WTC11 (cell line): Measurements from ENCODE around the gene MTNR1A. TPM values are rescaled to one million over a fixed set of nuclear protein-coding genes. Genes with fewer than 3 reads are reported as not detected.

Experiments
- ATAC-seq: fragments of 200-7000 bp; cut with Tn5 transposase; 2 replicates; pipeline ENCODE4 v1.10.0; 2021; ENCODE audit warnings: mild to moderate bottlenecking, moderate library complexity
- CTCF ChIA-PET: fragments of 300-600 bp; sonication (Branson Sonifier 250); formaldehyde crosslinking; loops from one replicate; lab custom pipeline; 2021; ENCODE audit warnings: antibody characterized with exemption; lab: Charles Lee
- POLR2A ChIA-PET: fragments of 350-600 bp; sonication (Branson Sonifier 250); formaldehyde crosslinking; loops from one replicate; lab custom pipeline; 2021; ENCODE audit warnings: antibody characterized with exemption; lab: Charles Lee
- DNase-seq: peaks from one replicate; pipeline ENCODE4 v3.0.0; 2021; ENCODE audit warnings: low spot score
- H3K27ac Mint-ChIP-seq: 2 replicates; pipeline ENCODE4 v1.8.0; 2021; ENCODE audit warnings: mixed read lengths
- H3K27me3 Mint-ChIP-seq: 2 replicates; pipeline ENCODE4 v1.8.0; 2021; ENCODE audit warnings: low read depth, mild to moderate bottlenecking, moderate library complexity, mixed read lengths
- H3K36me3 Mint-ChIP-seq: 2 replicates; pipeline ENCODE4 v1.8.0; 2021; ENCODE audit warnings: mixed read lengths
- H3K4me1 Mint-ChIP-seq: 2 replicates; pipeline ENCODE4 v1.8.0; 2022; ENCODE audit warnings: mixed read lengths
- H3K4me3 Mint-ChIP-seq: 2 replicates; pipeline ENCODE4 v1.8.0; 2021; ENCODE audit warnings: mild to moderate bottlenecking, moderate library complexity, mixed read lengths
- H3K9me3 Mint-ChIP-seq: 2 replicates; pipeline ENCODE4 v1.8.0; 2021; ENCODE audit warnings: mixed read lengths
- ELF4 ChIP-seq: sonication (generic); formaldehyde crosslinking; IDR thresholded peaks from 2 replicates; pipeline ENCODE4 v1.8.1; 2022; ENCODE audit warnings: low read depth, mild to moderate bottlenecking, moderate library complexity, missing genetic modification reagents
- ESRRA ChIP-seq: sonication (generic); formaldehyde crosslinking; IDR thresholded peaks from 2 replicates; pipeline ENCODE4 v1.8.1; 2022; ENCODE audit warnings: mild to moderate bottlenecking, missing genetic modification reagents, borderline replicate concordance
- ETV6 ChIP-seq: sonication (generic); formaldehyde crosslinking; IDR thresholded peaks from 2 replicates; pipeline ENCODE4 v1.8.1; 2022; ENCODE audit warnings: mild to moderate bottlenecking, missing genetic modification reagents
- FOXK1 ChIP-seq: sonication (generic); formaldehyde crosslinking; IDR thresholded peaks from 2 replicates; pipeline ENCODE4 v1.8.0; 2022; ENCODE audit warnings: mild to moderate bottlenecking, moderate library complexity, missing genetic modification reagents
- FOXP1 ChIP-seq: sonication (generic); formaldehyde crosslinking; IDR thresholded peaks from 2 replicates; pipeline ENCODE4 v1.8.0; 2022; ENCODE audit warnings: missing genetic modification reagents, mild to moderate bottlenecking, moderate library complexity, borderline replicate concordance
- GABPB1 ChIP-seq: sonication (generic); formaldehyde crosslinking; IDR thresholded peaks from 2 replicates; pipeline ENCODE4 v1.8.1; 2023; ENCODE audit warnings: mild to moderate bottlenecking, missing genetic modification reagents
- GRHL2 ChIP-seq: fragments of 250-450 bp; sonication (Bioruptor Pico); IDR thresholded peaks from 2 replicates; pipeline ENCODE4 v1.8.0; 2022; ENCODE audit warnings: mild to moderate bottlenecking, moderate library complexity; ENCODE audit not compliant: insufficient replicate concordance, severe bottlenecking
- GTF2I ChIP-seq: fragments of 250-450 bp; sonication (Bioruptor Pico); conservative IDR thresholded peaks from 2 replicates; pipeline ENCODE4 v1.4.0; 2021; ENCODE audit warnings: mild to moderate bottlenecking
- JAZF1 ChIP-seq: fragments of 250-450 bp; sonication (Bioruptor Pico); IDR thresholded peaks from 2 replicates; pipeline ENCODE4 v1.9.0; 2021; ENCODE audit warnings: moderate library complexity, mild to moderate bottlenecking, inconsistent platforms
- MXD4 ChIP-seq: fragments of 250-450 bp; sonication (Bioruptor Pico); IDR thresholded peaks from 2 replicates; pipeline ENCODE4 v1.8.0; 2021; ENCODE audit warnings: mild to moderate bottlenecking, moderate library complexity, borderline replicate concordance
- PRRX2 ChIP-seq: fragments of 250-450 bp; sonication (Bioruptor Pico); IDR thresholded peaks from 2 replicates; pipeline ENCODE4 v1.8.0; 2021; ENCODE audit warnings: mild to moderate bottlenecking
- RELA ChIP-seq: sonication (generic); formaldehyde crosslinking; IDR thresholded peaks from 2 replicates; pipeline ENCODE4 v1.8.1; 2022; ENCODE audit warnings: missing genetic modification reagents, mild to moderate bottlenecking, borderline replicate concordance
- SMAD3 ChIP-seq: sonication (generic); formaldehyde crosslinking; IDR thresholded peaks from 2 replicates; pipeline ENCODE4 v1.8.0; 2022; ENCODE audit warnings: missing genetic modification reagents, mild to moderate bottlenecking, borderline replicate concordance
- SP1 ChIP-seq: sonication (generic); formaldehyde crosslinking; conservative IDR thresholded peaks from 2 replicates; pipeline ENCODE4 v1.8.1; 2022; ENCODE audit warnings: missing genetic modification reagents
- TEAD1 ChIP-seq: sonication (generic); formaldehyde crosslinking; IDR thresholded peaks from 2 replicates; pipeline ENCODE4 v1.8.0; 2022; ENCODE audit warnings: mild to moderate bottlenecking, missing genetic modification reagents
- TEAD4 ChIP-seq: sonication (generic); formaldehyde crosslinking; IDR thresholded peaks from 2 replicates; pipeline ENCODE4 v1.8.0; 2022; ENCODE audit warnings: mild to moderate bottlenecking, missing genetic modification reagents
- ZNF121 ChIP-seq: sonication (generic); formaldehyde crosslinking; IDR thresholded peaks from 2 replicates; pipeline ENCODE4 v1.8.0; 2023; ENCODE audit warnings: missing genetic modification reagents
- ZNF138 ChIP-seq: sonication (generic); formaldehyde crosslinking; conservative IDR thresholded peaks from 2 replicates; pipeline ENCODE4 v1.8.1; 2022; ENCODE audit warnings: mild to moderate bottlenecking, moderate library complexity, missing genetic modification reagents
- ZNF263 ChIP-seq: sonication (generic); formaldehyde crosslinking; IDR thresholded peaks from 2 replicates; pipeline ENCODE4 v1.8.1; 2022; ENCODE audit warnings: low read depth, mild to moderate bottlenecking, moderate library complexity, missing genetic modification reagents
- ZNF317 ChIP-seq: sonication (generic); formaldehyde crosslinking; IDR thresholded peaks from 2 replicates; pipeline ENCODE4 v1.8.1; 2023; ENCODE audit warnings: low read depth, mild to moderate bottlenecking, moderate library complexity, missing genetic modification reagents, borderline replicate concordance
- ZNF416 ChIP-seq: fragments of 250-450 bp; sonication (Bioruptor Pico); IDR thresholded peaks from 2 replicates; pipeline ENCODE4 v1.9.0; 2021; ENCODE audit warnings: mild to moderate bottlenecking, inconsistent platforms
- ZNF423 ChIP-seq: fragments of 250-450 bp; sonication (Bioruptor Pico); IDR thresholded peaks from 2 replicates; pipeline ENCODE4 v2.1.2; 2022; ENCODE audit warnings: mild to moderate bottlenecking, moderate library complexity
- total RNA-seq: library from RNA; stranded (reverse); gene quantifications from 3 replicates; pipeline ENCODE4 v1.2.3, GENCODE V29; 2021
- TF ChIP-seq, protein P1 (sequence below): fragments of 250-450 bp; sonication (Bioruptor Pico); IDR thresholded peaks from 2 replicates; pipeline ENCODE4 v1.8.0; 2021; ENCODE audit warnings: mild to moderate bottlenecking
- TF ChIP-seq, protein P2 (sequence below): sonication (generic); formaldehyde crosslinking; IDR thresholded peaks from 2 replicates; pipeline ENCODE4 v1.8.0; 2023; ENCODE audit warnings: missing genetic modification reagents
- TF ChIP-seq, protein P3 (sequence below): sonication (generic); formaldehyde crosslinking; IDR thresholded peaks from 2 replicates; pipeline ENCODE4 v1.8.0; 2023; ENCODE audit warnings: mild to moderate bottlenecking, missing genetic modification reagents
- TF ChIP-seq, protein P4 (sequence below): fragments of 250-450 bp; sonication (Bioruptor Pico); IDR thresholded peaks from 2 replicates; pipeline ENCODE4 v1.9.0; 2021; ENCODE audit warnings: mild to moderate bottlenecking
- TF ChIP-seq, protein P5 (sequence below): sonication (generic); formaldehyde crosslinking; IDR thresholded peaks from 2 replicates; pipeline ENCODE4 v1.8.0; 2022; ENCODE audit warnings: mild to moderate bottlenecking, missing genetic modification reagents
- TF ChIP-seq, protein P6 (sequence below): fragments of 250-450 bp; sonication (Bioruptor Pico); IDR thresholded peaks from 2 replicates; pipeline ENCODE4 v2.1.2; 2022; ENCODE audit warnings: mild to moderate bottlenecking, moderate library complexity

MTNR1A gene
- total RNA-seq, 1 experiment from 2014 or later, result 1.0 TPM

DNA sequence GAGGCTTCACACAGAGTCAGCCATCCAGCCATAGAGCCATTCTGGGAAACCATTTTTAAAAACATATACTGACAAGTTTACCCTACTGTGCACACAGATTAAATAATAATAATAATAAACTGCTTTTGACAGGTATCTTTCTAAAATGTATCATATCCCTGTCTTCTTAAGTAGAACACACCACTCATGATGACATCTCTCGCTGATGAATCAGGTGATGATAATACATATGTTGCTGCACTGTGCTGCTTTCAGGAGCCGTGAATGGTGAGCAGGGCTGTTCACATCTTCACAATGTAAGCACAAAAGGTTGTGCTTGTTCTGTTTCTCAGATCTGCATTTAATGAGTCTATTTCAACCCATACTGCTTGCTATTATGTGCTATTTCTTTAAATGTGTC is 3.5 kb downstream of the MTNR1A start:
- H3K4me1 Mint-ChIP-seq, result peaks cover 11% of the 10 kb centered on the region
- CTCF ChIA-PET, result no interaction called here
- no peak for ATAC-seq
- TF ChIP-seq FOXK1 (CRISPR knock-in tag) (no peak), FOXP1 (no peak), PRRX2 (no peak), ELF4 (no peak), GRHL2 (CRISPR knock-in tag) (no peak), SMAD3 (CRISPR knock-in tag) (no peak), SP1 (CRISPR knock-in tag) (no peak)
- TF ChIP-seq, protein P1, sequence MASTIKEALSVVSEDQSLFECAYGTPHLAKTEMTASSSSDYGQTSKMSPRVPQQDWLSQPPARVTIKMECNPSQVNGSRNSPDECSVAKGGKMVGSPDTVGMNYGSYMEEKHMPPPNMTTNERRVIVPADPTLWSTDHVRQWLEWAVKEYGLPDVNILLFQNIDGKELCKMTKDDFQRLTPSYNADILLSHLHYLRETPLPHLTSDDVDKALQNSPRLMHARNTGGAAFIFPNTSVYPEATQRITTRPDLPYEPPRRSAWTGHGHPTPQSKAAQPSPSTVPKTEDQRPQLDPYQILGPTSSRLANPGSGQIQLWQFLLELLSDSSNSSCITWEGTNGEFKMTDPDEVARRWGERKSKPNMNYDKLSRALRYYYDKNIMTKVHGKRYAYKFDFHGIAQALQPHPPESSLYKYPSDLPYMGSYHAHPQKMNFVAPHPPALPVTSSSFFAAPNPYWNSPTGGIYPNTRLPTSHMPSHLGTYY (CRISPR knock-in tag), result no peak
- TF ChIP-seq, all 79 proteins: peak for 0
- Mint-ChIP-seq H3K36me3 (no peaks in the 10 kb centered on the region), H3K4me3 (no peak overlapping the region), H3K9me3 (peaks cover 5% of the 10 kb centered on the region), H3K27me3 (peaks cover 15% of the 10 kb centered on the region), H3K27ac (no peak overlapping the region)
- POLR2A ChIA-PET, result no interaction called here
- no peak for DNase-seq

DNA sequence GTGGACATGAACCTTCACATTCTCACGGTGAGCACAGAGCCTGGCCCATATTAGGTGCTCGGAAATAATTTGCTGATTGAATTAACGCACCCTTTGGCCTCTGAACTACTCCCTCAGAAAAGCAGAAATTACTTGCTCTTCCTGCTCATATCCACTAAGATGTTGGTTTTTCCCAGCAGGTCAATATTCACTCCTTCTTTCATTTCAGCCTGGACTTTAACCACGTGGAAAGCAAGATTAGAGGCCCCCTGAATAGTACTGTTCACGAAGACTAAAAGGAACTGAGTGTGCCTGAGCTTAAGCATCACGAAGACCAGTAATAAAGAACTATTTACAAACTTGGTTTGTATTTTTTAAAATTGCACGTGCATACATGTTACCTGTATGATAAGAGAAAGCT is 9.9 kb downstream of the MTNR1A start:
- Mint-ChIP-seq H3K9me3 (peaks cover 22% of the 10 kb centered on the region), H3K27me3 (no peaks in the 10 kb centered on the region; the same call in 1 of the 2 replicates), H3K27ac (no peak overlapping the region), H3K4me1 (no peaks in the 10 kb centered on the region), H3K36me3 (peaks cover 7% of the 10 kb centered on the region), H3K4me3 (no peak overlapping the region)
- DNase-seq (no peak), ATAC-seq (no peak)
- POLR2A ChIA-PET, result no interaction called here
- no peak for TF ChIP-seq ZNF121 (CRISPR knock-in tag)
- no peak for TF ChIP-seq MXD4
- no peak for TF ChIP-seq TEAD4 (CRISPR knock-in tag)
- TF ChIP-seq ZNF138 (CRISPR knock-in tag), result no peak
- no peak for TF ChIP-seq TEAD1
- CTCF ChIA-PET, result no interaction called here

DNA sequence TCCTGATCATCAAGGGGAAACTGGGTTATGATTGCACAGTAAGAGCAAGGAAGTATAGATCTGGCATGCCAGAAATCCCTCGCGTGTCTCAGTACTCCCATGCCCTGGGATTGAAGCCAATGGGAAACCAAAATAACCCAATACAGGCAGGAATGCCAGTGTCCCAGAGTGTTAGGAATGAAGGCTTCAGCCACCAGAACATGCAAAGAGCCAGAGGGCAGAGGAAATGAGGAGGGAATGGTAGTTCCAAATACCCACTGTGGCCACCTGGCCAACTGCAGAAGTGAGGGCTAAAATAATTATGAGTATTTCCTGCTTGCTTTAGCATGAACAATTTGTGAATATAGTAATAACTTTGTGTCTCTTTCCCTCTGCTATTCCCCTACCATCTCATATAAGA is 12.2 kb downstream of the MTNR1A start:
- peaks cover 15% of the 10 kb centered on the region for H3K36me3 Mint-ChIP-seq
- no peak for ATAC-seq

More for the DNA sequence above, 12.2 kb downstream of the MTNR1A start:
- TF ChIP-seq SMAD3 (CRISPR knock-in tag) (no peak), ZNF263 (CRISPR knock-in tag) (no peak), JAZF1 (CRISPR knock-in tag) (no peak), ZNF317 (CRISPR knock-in tag) (no peak), GTF2I (no peak), RELA (CRISPR knock-in tag) (no peak), ZNF423 (CRISPR knock-in tag) (no peak), ESRRA (no peak), ZNF416 (CRISPR knock-in tag) (no peak), ETV6 (no peak), GABPB1 (CRISPR knock-in tag) (no peak)
- TF ChIP-seq, protein P2, sequence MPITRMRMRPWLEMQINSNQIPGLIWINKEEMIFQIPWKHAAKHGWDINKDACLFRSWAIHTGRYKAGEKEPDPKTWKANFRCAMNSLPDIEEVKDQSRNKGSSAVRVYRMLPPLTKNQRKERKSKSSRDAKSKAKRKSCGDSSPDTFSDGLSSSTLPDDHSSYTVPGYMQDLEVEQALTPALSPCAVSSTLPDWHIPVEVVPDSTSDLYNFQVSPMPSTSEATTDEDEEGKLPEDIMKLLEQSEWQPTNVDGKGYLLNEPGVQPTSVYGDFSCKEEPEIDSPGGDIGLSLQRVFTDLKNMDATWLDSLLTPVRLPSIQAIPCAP, result no peak
- TF ChIP-seq, protein P3, sequence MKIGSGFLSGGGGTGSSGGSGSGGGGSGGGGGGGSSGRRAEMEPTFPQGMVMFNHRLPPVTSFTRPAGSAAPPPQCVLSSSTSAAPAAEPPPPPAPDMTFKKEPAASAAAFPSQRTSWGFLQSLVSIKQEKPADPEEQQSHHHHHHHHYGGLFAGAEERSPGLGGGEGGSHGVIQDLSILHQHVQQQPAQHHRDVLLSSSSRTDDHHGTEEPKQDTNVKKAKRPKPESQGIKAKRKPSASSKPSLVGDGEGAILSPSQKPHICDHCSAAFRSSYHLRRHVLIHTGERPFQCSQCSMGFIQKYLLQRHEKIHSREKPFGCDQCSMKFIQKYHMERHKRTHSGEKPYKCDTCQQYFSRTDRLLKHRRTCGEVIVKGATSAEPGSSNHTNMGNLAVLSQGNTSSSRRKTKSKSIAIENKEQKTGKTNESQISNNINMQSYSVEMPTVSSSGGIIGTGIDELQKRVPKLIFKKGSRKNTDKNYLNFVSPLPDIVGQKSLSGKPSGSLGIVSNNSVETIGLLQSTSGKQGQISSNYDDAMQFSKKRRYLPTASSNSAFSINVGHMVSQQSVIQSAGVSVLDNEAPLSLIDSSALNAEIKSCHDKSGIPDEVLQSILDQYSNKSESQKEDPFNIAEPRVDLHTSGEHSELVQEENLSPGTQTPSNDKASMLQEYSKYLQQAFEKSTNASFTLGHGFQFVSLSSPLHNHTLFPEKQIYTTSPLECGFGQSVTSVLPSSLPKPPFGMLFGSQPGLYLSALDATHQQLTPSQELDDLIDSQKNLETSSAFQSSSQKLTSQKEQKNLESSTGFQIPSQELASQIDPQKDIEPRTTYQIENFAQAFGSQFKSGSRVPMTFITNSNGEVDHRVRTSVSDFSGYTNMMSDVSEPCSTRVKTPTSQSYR (CRISPR knock-in tag), result no peak
- TF ChIP-seq, protein P4, sequence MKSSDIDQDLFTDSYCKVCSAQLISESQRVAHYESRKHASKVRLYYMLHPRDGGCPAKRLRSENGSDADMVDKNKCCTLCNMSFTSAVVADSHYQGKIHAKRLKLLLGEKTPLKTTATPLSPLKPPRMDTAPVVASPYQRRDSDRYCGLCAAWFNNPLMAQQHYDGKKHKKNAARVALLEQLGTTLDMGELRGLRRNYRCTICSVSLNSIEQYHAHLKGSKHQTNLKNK (CRISPR knock-in tag), result no peak
- TF ChIP-seq, protein P5, sequence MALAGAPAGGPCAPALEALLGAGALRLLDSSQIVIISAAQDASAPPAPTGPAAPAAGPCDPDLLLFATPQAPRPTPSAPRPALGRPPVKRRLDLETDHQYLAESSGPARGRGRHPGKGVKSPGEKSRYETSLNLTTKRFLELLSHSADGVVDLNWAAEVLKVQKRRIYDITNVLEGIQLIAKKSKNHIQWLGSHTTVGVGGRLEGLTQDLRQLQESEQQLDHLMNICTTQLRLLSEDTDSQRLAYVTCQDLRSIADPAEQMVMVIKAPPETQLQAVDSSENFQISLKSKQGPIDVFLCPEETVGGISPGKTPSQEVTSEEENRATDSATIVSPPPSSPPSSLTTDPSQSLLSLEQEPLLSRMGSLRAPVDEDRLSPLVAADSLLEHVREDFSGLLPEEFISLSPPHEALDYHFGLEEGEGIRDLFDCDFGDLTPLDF (CRISPR knock-in tag), result no peak
- TF ChIP-seq, protein P6, sequence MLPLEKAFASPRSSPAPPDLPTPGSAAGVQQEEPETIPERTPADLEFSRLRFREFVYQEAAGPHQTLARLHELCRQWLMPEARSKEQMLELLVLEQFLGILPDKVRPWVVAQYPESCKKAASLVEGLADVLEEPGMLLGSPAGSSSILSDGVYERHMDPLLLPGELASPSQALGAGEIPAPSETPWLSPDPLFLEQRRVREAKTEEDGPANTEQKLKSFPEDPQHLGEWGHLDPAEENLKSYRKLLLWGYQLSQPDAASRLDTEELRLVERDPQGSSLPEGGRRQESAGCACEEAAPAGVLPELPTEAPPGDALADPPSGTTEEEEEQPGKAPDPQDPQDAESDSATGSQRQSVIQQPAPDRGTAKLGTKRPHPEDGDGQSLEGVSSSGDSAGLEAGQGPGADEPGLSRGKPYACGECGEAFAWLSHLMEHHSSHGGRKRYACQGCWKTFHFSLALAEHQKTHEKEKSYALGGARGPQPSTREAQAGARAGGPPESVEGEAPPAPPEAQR (CRISPR knock-in tag), result no peak
- POLR2A ChIA-PET, result no interaction called here
- Mint-ChIP-seq H3K4me1 (0 out of 2 replicates have a peak, but pooled peaks cover under 1% of the 10 kb centered on the region), H3K27me3 (no peaks in the 10 kb centered on the region; the same call in 1 of the 2 replicates), H3K9me3 (peaks cover 34% of the 10 kb centered on the region), H3K4me3 (no peak overlapping the region), H3K27ac (no peak overlapping the region)
- DNase-seq, result no peak
- CTCF ChIA-PET, result no interaction called here
